WTC11 (cell line): Measurements from ENCODE around the gene MORN5. TPM values are rescaled to one million over a fixed set of nuclear protein-coding genes. Genes with fewer than 3 reads are reported as not detected.

Experiments used
- ATAC-seq: fragments of 200-7000 bp; cut with Tn5 transposase; 2 replicates; pipeline ENCODE4 v1.10.0; 2021; ENCODE audit warnings: mild to moderate bottlenecking, moderate library complexity
- CTCF ChIA-PET: fragments of 300-600 bp; sonication (Branson Sonifier 250); formaldehyde crosslinking; loops from one replicate; lab custom pipeline; 2021; ENCODE audit warnings: antibody characterized with exemption; lab: Charles Lee
- POLR2A ChIA-PET: fragments of 350-600 bp; sonication (Branson Sonifier 250); formaldehyde crosslinking; loops from one replicate; lab custom pipeline; 2021; ENCODE audit warnings: antibody characterized with exemption; lab: Charles Lee
- DNase-seq: peaks from one replicate; pipeline ENCODE4 v3.0.0; 2021; ENCODE audit warnings: low spot score
- H3K27ac Mint-ChIP-seq: 2 replicates; pipeline ENCODE4 v1.8.0; 2021; ENCODE audit warnings: mixed read lengths
- H3K27me3 Mint-ChIP-seq: 2 replicates; pipeline ENCODE4 v1.8.0; 2021; ENCODE audit warnings: low read depth, mild to moderate bottlenecking, moderate library complexity, mixed read lengths
- H3K36me3 Mint-ChIP-seq: 2 replicates; pipeline ENCODE4 v1.8.0; 2021; ENCODE audit warnings: mixed read lengths
- H3K4me1 Mint-ChIP-seq: 2 replicates; pipeline ENCODE4 v1.8.0; 2022; ENCODE audit warnings: mixed read lengths
- H3K4me3 Mint-ChIP-seq: 2 replicates; pipeline ENCODE4 v1.8.0; 2021; ENCODE audit warnings: mild to moderate bottlenecking, moderate library complexity, mixed read lengths
- H3K9me3 Mint-ChIP-seq: 2 replicates; pipeline ENCODE4 v1.8.0; 2021; ENCODE audit warnings: mixed read lengths
- AFF4 ChIP-seq: sonication (generic); formaldehyde crosslinking; IDR thresholded peaks from 2 replicates; pipeline ENCODE4 v1.8.1; 2023; ENCODE audit warnings: mild to moderate bottlenecking, missing genetic modification reagents, borderline replicate concordance
- ATF6 ChIP-seq: sonication (generic); formaldehyde crosslinking; IDR thresholded peaks from 2 replicates; pipeline ENCODE4 v1.8.1; 2023; ENCODE audit warnings: mild to moderate bottlenecking, missing genetic modification reagents
- CREB1 ChIP-seq: sonication (generic); formaldehyde crosslinking; IDR thresholded peaks from 2 replicates; pipeline ENCODE4 v1.8.0; 2023; ENCODE audit warnings: mild to moderate bottlenecking, missing genetic modification reagents
- CREM ChIP-seq: sonication (generic); formaldehyde crosslinking; IDR thresholded peaks from 2 replicates; pipeline ENCODE4 v1.8.1; 2022; ENCODE audit warnings: mild to moderate bottlenecking, missing genetic modification reagents, moderate library complexity
- ELF4 ChIP-seq: sonication (generic); formaldehyde crosslinking; IDR thresholded peaks from 2 replicates; pipeline ENCODE4 v1.8.1; 2022; ENCODE audit warnings: low read depth, mild to moderate bottlenecking, moderate library complexity, missing genetic modification reagents
- FOXP1 ChIP-seq: sonication (generic); formaldehyde crosslinking; IDR thresholded peaks from 2 replicates; pipeline ENCODE4 v1.8.0; 2022; ENCODE audit warnings: missing genetic modification reagents, mild to moderate bottlenecking, moderate library complexity, borderline replicate concordance
- IRF2 ChIP-seq: sonication (generic); formaldehyde crosslinking; IDR thresholded peaks from 2 replicates; pipeline ENCODE4 v1.8.0; 2022; ENCODE audit warnings: low read depth, missing genetic modification reagents, borderline replicate concordance
- NR3C1 ChIP-seq: sonication (generic); formaldehyde crosslinking; conservative IDR thresholded peaks from 2 replicates; pipeline ENCODE4 v1.8.1; 2023; ENCODE audit warnings: low read depth, mild to moderate bottlenecking, missing genetic modification reagents
- RELA ChIP-seq: sonication (generic); formaldehyde crosslinking; IDR thresholded peaks from 2 replicates; pipeline ENCODE4 v1.8.1; 2022; ENCODE audit warnings: missing genetic modification reagents, mild to moderate bottlenecking, borderline replicate concordance
- SOX15 ChIP-seq: fragments of 250-450 bp; sonication (Bioruptor Pico); IDR thresholded peaks from 2 replicates; pipeline ENCODE4 v1.9.0; 2021; ENCODE audit warnings: mild to moderate bottlenecking
- TCF7 ChIP-seq: sonication (generic); formaldehyde crosslinking; IDR thresholded peaks from 2 replicates; pipeline ENCODE4 v1.8.0; 2022; ENCODE audit warnings: mild to moderate bottlenecking, low read depth, missing genetic modification reagents, moderate library complexity
- TEAD4 ChIP-seq: sonication (generic); formaldehyde crosslinking; IDR thresholded peaks from 2 replicates; pipeline ENCODE4 v1.8.0; 2022; ENCODE audit warnings: mild to moderate bottlenecking, missing genetic modification reagents
- TP53 ChIP-seq: sonication (generic); formaldehyde crosslinking; IDR thresholded peaks from 2 replicates; pipeline ENCODE4 v1.8.1; 2023; ENCODE audit warnings: mild to moderate bottlenecking, missing genetic modification reagents
- ZBTB21 ChIP-seq: sonication (generic); formaldehyde crosslinking; IDR thresholded peaks from 2 replicates; pipeline ENCODE4 v1.8.1; 2023; ENCODE audit warnings: mild to moderate bottlenecking, missing genetic modification reagents, borderline replicate concordance
- ZNF121 ChIP-seq: sonication (generic); formaldehyde crosslinking; IDR thresholded peaks from 2 replicates; pipeline ENCODE4 v1.8.0; 2023; ENCODE audit warnings: missing genetic modification reagents
- ZNF219 ChIP-seq: sonication (generic); formaldehyde crosslinking; IDR thresholded peaks from 2 replicates; pipeline ENCODE4 v1.8.0; 2023; ENCODE audit warnings: missing genetic modification reagents, mild to moderate bottlenecking, borderline replicate concordance
- ZNF232 ChIP-seq: sonication (generic); formaldehyde crosslinking; IDR thresholded peaks from 2 replicates; pipeline ENCODE4 v1.8.0; 2022; ENCODE audit warnings: mild to moderate bottlenecking, missing genetic modification reagents
- ZNF281 ChIP-seq: sonication (generic); formaldehyde crosslinking; IDR thresholded peaks from 2 replicates; pipeline ENCODE4 v1.8.0; 2023; ENCODE audit warnings: mild to moderate bottlenecking, missing genetic modification reagents
- total RNA-seq: library from RNA; stranded (reverse); gene quantifications from 3 replicates; pipeline ENCODE4 v1.2.3, GENCODE V29; 2021
- TF ChIP-seq, protein P1 (sequence below): sonication (generic); formaldehyde crosslinking; IDR thresholded peaks from 2 replicates; pipeline ENCODE4 v1.8.1; 2022; ENCODE audit warnings: low read depth, missing genetic modification reagents, borderline replicate concordance
- TF ChIP-seq, protein P2 (sequence below): fragments of 250-450 bp; sonication (Bioruptor Pico); IDR thresholded peaks from 2 replicates; pipeline ENCODE4 v1.9.0; 2021; ENCODE audit warnings: mild to moderate bottlenecking

The MORN5 gene
- total RNA-seq, 1 experiment from 2014 or later: not detected

GRCh38 chr9:122216798-122217418, 57.2 kb downstream of the MORN5 start:
- Mint-ChIP-seq H3K9me3 (no peaks in the 10 kb centered on the region), H3K27ac (no peak overlapping the region), H3K4me3 (peak overlapping the region; percentile 64), H3K4me1 (peaks cover 55% of the 10 kb centered on the region), H3K36me3 (peaks cover 5% of the 10 kb centered on the region; the same call in 1 of the 2 replicates), H3K27me3 (peaks cover 100% of the 10 kb centered on the region)
- no peak for TF ChIP-seq TCF7 (CRISPR knock-in tag)
- TF ChIP-seq TEAD4 (CRISPR knock-in tag): no peak
- TF ChIP-seq NR3C1 (CRISPR knock-in tag): no peak
- TF ChIP-seq ZNF219: no peak
- no peak for TF ChIP-seq ELF4 (CRISPR knock-in tag)
- no peak for TF ChIP-seq ZNF232
- no peak for TF ChIP-seq ZBTB21 (CRISPR knock-in tag)
- TF ChIP-seq ATF6 (CRISPR knock-in tag): no peak
- TF ChIP-seq, protein P1, sequence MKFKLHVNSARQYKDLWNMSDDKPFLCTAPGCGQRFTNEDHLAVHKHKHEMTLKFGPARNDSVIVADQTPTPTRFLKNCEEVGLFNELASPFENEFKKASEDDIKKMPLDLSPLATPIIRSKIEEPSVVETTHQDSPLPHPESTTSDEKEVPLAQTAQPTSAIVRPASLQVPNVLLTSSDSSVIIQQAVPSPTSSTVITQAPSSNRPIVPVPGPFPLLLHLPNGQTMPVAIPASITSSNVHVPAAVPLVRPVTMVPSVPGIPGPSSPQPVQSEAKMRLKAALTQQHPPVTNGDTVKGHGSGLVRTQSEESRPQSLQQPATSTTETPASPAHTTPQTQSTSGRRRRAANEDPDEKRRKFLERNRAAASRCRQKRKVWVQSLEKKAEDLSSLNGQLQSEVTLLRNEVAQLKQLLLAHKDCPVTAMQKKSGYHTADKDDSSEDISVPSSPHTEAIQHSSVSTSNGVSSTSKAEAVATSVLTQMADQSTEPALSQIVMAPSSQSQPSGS: no peak
- no peak for TF ChIP-seq ZNF281
- TF ChIP-seq, protein P2, sequence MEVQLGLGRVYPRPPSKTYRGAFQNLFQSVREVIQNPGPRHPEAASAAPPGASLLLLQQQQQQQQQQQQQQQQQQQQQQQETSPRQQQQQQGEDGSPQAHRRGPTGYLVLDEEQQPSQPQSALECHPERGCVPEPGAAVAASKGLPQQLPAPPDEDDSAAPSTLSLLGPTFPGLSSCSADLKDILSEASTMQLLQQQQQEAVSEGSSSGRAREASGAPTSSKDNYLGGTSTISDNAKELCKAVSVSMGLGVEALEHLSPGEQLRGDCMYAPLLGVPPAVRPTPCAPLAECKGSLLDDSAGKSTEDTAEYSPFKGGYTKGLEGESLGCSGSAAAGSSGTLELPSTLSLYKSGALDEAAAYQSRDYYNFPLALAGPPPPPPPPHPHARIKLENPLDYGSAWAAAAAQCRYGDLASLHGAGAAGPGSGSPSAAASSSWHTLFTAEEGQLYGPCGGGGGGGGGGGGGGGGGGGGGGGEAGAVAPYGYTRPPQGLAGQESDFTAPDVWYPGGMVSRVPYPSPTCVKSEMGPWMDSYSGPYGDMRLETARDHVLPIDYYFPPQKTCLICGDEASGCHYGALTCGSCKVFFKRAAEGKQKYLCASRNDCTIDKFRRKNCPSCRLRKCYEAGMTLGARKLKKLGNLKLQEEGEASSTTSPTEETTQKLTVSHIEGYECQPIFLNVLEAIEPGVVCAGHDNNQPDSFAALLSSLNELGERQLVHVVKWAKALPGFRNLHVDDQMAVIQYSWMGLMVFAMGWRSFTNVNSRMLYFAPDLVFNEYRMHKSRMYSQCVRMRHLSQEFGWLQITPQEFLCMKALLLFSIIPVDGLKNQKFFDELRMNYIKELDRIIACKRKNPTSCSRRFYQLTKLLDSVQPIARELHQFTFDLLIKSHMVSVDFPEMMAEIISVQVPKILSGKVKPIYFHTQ: no peak
- TF ChIP-seq CREB1 (CRISPR knock-in tag): no peak
- peak; percentile 42 for DNase-seq
- ATAC-seq: no peak
- POLR2A ChIA-PET: interaction anchor here (1.4 kb wide), 1 partner anchor 48 kb away, joined by 3 read pairs; the partner anchor contains the start of genes MRRF and RBM18
- CTCF ChIA-PET: interaction anchor here (1.0 to 4.4 kb wide), 4 partner anchors 31 to 134 kb away, joined by 3 to 39 read pairs (median 6); no protein-coding TSS in a partner anchor

DNA sequence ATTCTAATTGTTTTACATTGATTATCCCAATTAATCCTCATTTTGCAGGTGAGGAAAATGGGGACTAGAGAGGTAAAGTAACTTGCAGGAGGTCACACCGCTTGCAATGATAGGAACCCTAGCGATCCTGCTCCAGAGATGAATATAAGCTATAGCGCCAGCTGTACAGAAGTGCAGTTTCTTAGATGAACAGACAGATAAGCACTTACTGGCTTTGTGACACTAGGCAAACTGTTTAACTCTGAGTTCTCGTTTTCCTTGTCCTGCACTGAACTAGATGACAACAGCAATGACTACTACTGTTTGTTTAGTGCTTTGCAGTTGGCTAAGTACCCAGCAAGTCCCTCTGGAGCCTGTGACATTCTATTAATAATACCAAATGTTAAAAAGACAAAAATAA, 57.9 kb downstream of the MORN5 start:
- CTCF ChIA-PET: interaction anchor here (1.0 to 4.4 kb wide), 3 partner anchors 31 to 95 kb away, joined by 3 to 39 read pairs (median 5); no protein-coding TSS in a partner anchor
- DNase-seq (no peak), ATAC-seq (no peak)
- Mint-ChIP-seq H3K4me3 (peak overlapping the region; percentile 64; the same call in 1 of the 2 replicates), H3K9me3 (no peaks in the 10 kb centered on the region), H3K27ac (no peak overlapping the region), H3K27me3 (peaks cover 100% of the 10 kb centered on the region), H3K4me1 (peaks cover 63% of the 10 kb centered on the region), H3K36me3 (peaks cover 5% of the 10 kb centered on the region; the same call in 1 of the 2 replicates)
- POLR2A ChIA-PET: no interaction called here
- TF ChIP-seq CREB1 (CRISPR knock-in tag): no peak
- no peak for TF ChIP-seq IRF2
- no peak for TF ChIP-seq AFF4 (CRISPR knock-in tag)
- no peak for TF ChIP-seq RELA (CRISPR knock-in tag)
- TF ChIP-seq TP53 (CRISPR knock-in tag): no peak
- TF ChIP-seq SOX15: no peak
- TF ChIP-seq, protein P1: no peak
- TF ChIP-seq ZNF121 (CRISPR knock-in tag): no peak
- TF ChIP-seq ELF4 (CRISPR knock-in tag): no peak
- no peak for TF ChIP-seq CREM (CRISPR knock-in tag)
- TF ChIP-seq FOXP1 (CRISPR knock-in tag): no peak
